ENCODE data around the gene HOXC11. TPM values are rescaled to one million over a fixed set of nuclear protein-coding genes. Genes with fewer than 3 reads are reported as not detected.

The HOXC11 gene
- total RNA-seq, 1 donor from 2014 or later = not detected

DNA sequence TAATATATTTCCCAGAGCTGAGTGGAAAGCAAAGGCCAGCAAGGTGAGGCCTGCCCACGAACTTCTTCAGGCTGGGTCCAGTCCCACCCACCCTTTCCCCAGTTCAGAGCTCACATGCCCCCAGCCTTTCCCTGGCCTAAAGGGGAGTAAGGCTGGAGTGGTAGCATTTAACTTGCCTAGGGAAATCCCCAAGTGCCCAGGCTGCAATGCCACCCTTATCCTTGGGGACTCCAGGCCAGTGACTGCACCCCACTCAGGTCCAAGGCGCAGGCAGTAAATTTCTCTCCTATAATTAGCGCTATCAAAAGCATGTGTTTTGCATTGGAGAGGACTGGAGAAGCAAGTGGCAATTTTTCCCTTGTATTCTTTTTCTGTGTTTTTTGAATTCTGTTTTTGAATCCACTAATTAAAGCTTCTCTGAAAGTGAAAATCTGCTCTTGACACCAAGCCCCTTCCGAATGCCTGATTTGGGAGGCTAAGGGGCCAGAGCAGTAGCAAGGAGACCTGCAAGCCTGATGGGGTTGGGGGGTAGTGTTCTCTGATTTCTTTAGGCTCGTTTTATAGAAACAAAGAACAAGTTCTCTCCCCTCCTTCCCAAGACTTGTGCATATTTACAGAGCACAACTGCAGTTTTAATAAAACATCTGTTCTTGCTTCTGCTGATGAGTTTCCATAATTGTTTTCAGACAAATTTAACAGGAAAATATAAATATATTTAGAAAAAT is 51.8 kb downstream of the HOXC11 start:
- DNase-seq = no peak

DNA sequence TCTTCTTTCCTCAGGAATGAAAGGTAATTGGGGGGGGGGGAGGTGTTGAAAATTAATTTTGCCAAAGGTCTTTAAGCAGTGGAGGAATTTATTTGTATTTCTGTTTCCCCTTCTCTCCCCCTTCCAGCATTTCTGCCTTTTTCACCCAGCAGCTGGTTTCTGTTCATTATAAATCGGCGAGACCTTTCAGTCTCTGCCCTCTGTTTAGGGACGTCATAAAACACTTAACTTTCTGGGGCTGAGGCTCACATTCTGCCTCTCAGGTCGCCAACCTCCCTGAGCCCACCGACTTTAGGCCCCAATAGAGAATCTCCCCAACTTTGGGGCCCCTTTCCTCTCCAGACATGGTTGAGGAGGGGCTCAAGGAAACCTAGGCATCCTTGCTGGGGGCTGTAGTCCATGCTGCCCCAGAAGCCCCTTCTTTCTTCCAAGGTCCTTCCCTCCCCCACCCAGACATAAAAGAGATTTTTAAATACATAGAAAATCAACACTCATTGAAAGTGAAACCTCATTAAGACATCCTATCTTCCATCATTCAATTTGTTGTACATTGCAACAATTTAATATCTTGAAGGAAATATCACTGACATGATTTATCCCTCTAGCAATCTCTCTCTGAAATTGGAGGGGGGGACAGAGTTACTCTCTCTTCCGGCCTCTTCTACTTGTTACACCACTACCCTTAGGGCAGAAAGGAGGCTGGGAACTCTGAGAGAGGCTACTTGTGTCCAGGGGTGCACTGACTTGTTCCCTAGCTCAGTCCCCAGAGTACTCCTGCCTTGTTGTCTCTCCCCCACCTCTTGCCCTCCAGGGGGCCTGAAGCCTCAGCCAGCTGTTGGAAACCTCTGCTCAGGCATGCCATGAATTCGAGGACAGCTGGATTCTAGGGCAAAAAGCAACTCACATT is 52.8 kb downstream of the HOXC11 start:
- DNase-seq = no peak

DNA sequence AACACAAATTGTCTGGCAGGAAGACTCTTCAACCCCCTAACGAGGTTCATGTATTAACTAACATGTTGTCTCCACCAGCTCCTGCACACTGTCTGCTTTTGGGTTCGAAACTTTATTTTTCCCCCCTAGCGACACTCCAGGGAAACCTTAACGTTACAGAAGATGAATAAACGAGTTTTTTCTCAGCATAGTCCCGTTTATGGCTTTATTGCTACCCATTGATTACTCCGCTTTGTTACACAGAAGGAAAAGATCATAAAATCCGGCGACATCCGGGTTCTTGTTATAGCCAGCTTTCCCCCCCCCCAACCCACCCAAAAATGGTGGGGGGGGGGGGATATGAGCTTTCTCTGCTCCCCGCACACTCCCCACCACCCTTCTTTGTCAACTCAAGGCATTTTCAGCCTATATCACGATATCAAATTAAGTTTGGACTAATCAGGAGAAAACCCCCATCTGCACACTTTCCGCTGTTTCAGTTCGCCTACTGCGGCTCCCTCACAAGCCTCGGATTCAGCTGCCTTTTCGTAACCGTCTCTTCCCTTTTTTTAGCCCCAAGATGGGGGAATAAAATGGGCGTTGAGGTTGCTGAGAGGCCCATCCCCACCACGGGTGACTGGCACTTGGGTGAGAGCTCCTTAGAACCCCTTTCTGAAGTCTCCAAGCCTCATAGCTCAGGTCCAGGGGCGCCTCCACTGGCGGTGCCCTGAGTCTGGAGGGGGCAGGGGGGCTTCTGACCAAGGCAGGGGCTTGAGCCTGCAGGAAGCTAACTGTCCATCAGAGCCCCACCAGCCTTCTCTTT is 53.9 kb downstream of the HOXC11 start:
- no peak for DNase-seq

Other genes starting within 250 kb of the HOXC11 start
- gene CALCOCO1, start 245.7 kb upstream of the HOXC11 start, total RNA-seq = 87.6 and 98.4 TPM in 2 replicates
- not detected in 2 replicates for gene CISTR, start 221.1 kb upstream of the HOXC11 start, total RNA-seq
- gene HOXC13, start 34.3 kb upstream of the HOXC11 start, total RNA-seq = not detected in 2 replicates
- not detected in 2 replicates for gene HOXC12, start 18.2 kb upstream of the HOXC11 start, total RNA-seq
- gene HOTAIR, start 1.8 kb downstream of the HOXC11 start, total RNA-seq = not detected in 2 replicates
- 0.28 and 0.85 TPM in 2 replicates for gene HOXC10, start 12.0 kb downstream of the HOXC11 start, total RNA-seq
- gene HOXC9, start 27.0 kb downstream of the HOXC11 start, total RNA-seq = 0.28 and 0.68 TPM in 2 replicates
- not detected in 2 replicates for gene HOXC8, start 35.9 kb downstream of the HOXC11 start, total RNA-seq
- under 0.01 and 0.05 TPM in 2 replicates for gene HOXC6, start 55.3 kb downstream of the HOXC11 start, total RNA-seq
- not detected in 2 replicates for gene HOXC5, start 59.9 kb downstream of the HOXC11 start, total RNA-seq
- not detected in 2 replicates for gene HOXC4, start 80.7 kb downstream of the HOXC11 start, total RNA-seq
- gene SMUG1, start 215.9 kb downstream of the HOXC11 start, total RNA-seq = 14.3 and 18.2 TPM in 2 replicates

All from dermis blood vessel endothelial cell (primary cell).